SK-N-SH treated with all-trans-retinoic acid at 6 μM for 48 hours (cell line): Measurements from ENCODE around the gene PRKCE.

Experiments used
- ATAC-seq: fragments of 200-7000 bp; cut with Tn5 transposase; 3 replicates; pipeline ENCODE4 v1.9.1; 2020; ENCODE audit warnings: mild to moderate bottlenecking, moderate library complexity
- ARNTL ChIP-seq: fragments of 450-650 bp; formaldehyde crosslinking; IDR thresholded peaks from 2 replicates; pipeline ENCODE4 v1.5.0; 2020; ENCODE audit warnings: low read depth, mild to moderate bottlenecking, moderate library complexity, borderline replicate concordance
- BACH2 ChIP-seq: fragments of 250-450 bp; sonication (Bioruptor Pico); IDR thresholded peaks from 2 replicates; pipeline ENCODE4 v1.9.0; 2021; ENCODE audit warnings: mild to moderate bottlenecking, borderline replicate concordance
- CSDC2 ChIP-seq: fragments of 250-450 bp; sonication (Bioruptor Pico); IDR thresholded peaks from 2 replicates; pipeline ENCODE4 v1.5.0; 2020; ENCODE audit warnings: mild to moderate bottlenecking, moderate library complexity
- ESRRG ChIP-seq: fragments of 250-450 bp; sonication (Bioruptor Pico); IDR thresholded peaks from 2 replicates; pipeline ENCODE4 v1.6.1; 2021; ENCODE audit warnings: mild to moderate bottlenecking
- GLIS3 ChIP-seq: fragments of 250-450 bp; sonication (Bioruptor Pico); IDR thresholded peaks from 2 replicates; pipeline ENCODE4 v1.5.0; 2020; ENCODE audit warnings: mild to moderate bottlenecking, moderate library complexity
- ISL1 ChIP-seq: fragments of 250-450 bp; sonication (Bioruptor Pico); IDR thresholded peaks from 2 replicates; pipeline ENCODE4 v2.1.2; 2022; ENCODE audit warnings: mild to moderate bottlenecking, moderate library complexity
- OSR1 ChIP-seq: fragments of 250-450 bp; sonication (Bioruptor Pico); IDR thresholded peaks from 2 replicates; pipeline ENCODE4 v1.8.0; 2022; ENCODE audit warnings: moderate library complexity, mild to moderate bottlenecking, inconsistent platforms
- PPARA ChIP-seq: fragments of 250-450 bp; sonication (Bioruptor Pico); IDR thresholded peaks from 2 replicates; pipeline ENCODE4 v1.5.0; 2020; ENCODE audit warnings: mild to moderate bottlenecking, borderline replicate concordance
- RARB ChIP-seq: fragments of 250-450 bp; sonication (Bioruptor Pico); IDR thresholded peaks from 2 replicates; pipeline ENCODE4 v1.8.0; 2021; ENCODE audit warnings: mild to moderate bottlenecking, moderate library complexity
- SNAI2 ChIP-seq: fragments of 250-450 bp; sonication (Bioruptor Pico); IDR thresholded peaks from 2 replicates; pipeline ENCODE4 v1.5.0; 2020; ENCODE audit warnings: mild to moderate bottlenecking, moderate library complexity
- TCF4 ChIP-seq: fragments of 250-450 bp; sonication (Bioruptor Pico); IDR thresholded peaks from 2 replicates; pipeline ENCODE4 v1.8.0; 2021; ENCODE audit warnings: mild to moderate bottlenecking, moderate library complexity, borderline replicate concordance
- TOX ChIP-seq: fragments of 250-450 bp; sonication (Bioruptor Pico); IDR thresholded peaks from 2 replicates; pipeline ENCODE4 v1.8.0; 2021; ENCODE audit warnings: mild to moderate bottlenecking, moderate library complexity, borderline replicate concordance
- ZC3H10 ChIP-seq: fragments of 250-450 bp; sonication (Bioruptor Pico); IDR thresholded peaks from 2 replicates; pipeline ENCODE4 v1.5.1; 2021; ENCODE audit warnings: mild to moderate bottlenecking, moderate library complexity
- ZFP3 ChIP-seq: fragments of 250-450 bp; sonication (Bioruptor Pico); IDR thresholded peaks from 2 replicates; pipeline ENCODE4 v1.5.0; 2020; ENCODE audit warnings: mild to moderate bottlenecking, moderate library complexity
- ZFP30 ChIP-seq: fragments of 450-650 bp; formaldehyde crosslinking; IDR thresholded peaks from 2 replicates; pipeline ENCODE4 v1.5.0; 2022; ENCODE audit warnings: mild to moderate bottlenecking, moderate library complexity
- ZNF70 ChIP-seq: fragments of 450-650 bp; formaldehyde crosslinking; IDR thresholded peaks from 2 replicates; pipeline ENCODE4 v1.5.0; 2020; ENCODE audit warnings: mild to moderate bottlenecking, moderate library complexity
- ZNF8 ChIP-seq: fragments of 450-650 bp; formaldehyde crosslinking; IDR thresholded peaks from 2 replicates; pipeline ENCODE4 v1.5.0; 2020; ENCODE audit warnings: mild to moderate bottlenecking, moderate library complexity
- TF ChIP-seq, protein P1 (sequence below): fragments of 250-450 bp; sonication (Bioruptor Pico); IDR thresholded peaks from 2 replicates; pipeline ENCODE4 v1.5.0; 2020; ENCODE audit warnings: mild to moderate bottlenecking, moderate library complexity
- TF ChIP-seq, protein P2 (sequence below): fragments of 250-450 bp; sonication (Bioruptor Pico); IDR thresholded peaks from 2 replicates; pipeline ENCODE4 v1.5.1; 2020; ENCODE audit warnings: low read depth, mild to moderate bottlenecking, moderate library complexity
- TF ChIP-seq, protein P3 (sequence below): fragments of 250-450 bp; sonication (Bioruptor Pico); IDR thresholded peaks from 2 replicates; pipeline ENCODE4 v1.8.0; 2021; ENCODE audit warnings: low read depth, mild to moderate bottlenecking, moderate library complexity, borderline replicate concordance
- TF ChIP-seq, protein P4 (sequence below): fragments of 250-450 bp; sonication (Bioruptor Pico); IDR thresholded peaks from 2 replicates; pipeline ENCODE4 v1.5.1; 2021; ENCODE audit warnings: mild to moderate bottlenecking, moderate library complexity

The PRKCE gene

DNA sequence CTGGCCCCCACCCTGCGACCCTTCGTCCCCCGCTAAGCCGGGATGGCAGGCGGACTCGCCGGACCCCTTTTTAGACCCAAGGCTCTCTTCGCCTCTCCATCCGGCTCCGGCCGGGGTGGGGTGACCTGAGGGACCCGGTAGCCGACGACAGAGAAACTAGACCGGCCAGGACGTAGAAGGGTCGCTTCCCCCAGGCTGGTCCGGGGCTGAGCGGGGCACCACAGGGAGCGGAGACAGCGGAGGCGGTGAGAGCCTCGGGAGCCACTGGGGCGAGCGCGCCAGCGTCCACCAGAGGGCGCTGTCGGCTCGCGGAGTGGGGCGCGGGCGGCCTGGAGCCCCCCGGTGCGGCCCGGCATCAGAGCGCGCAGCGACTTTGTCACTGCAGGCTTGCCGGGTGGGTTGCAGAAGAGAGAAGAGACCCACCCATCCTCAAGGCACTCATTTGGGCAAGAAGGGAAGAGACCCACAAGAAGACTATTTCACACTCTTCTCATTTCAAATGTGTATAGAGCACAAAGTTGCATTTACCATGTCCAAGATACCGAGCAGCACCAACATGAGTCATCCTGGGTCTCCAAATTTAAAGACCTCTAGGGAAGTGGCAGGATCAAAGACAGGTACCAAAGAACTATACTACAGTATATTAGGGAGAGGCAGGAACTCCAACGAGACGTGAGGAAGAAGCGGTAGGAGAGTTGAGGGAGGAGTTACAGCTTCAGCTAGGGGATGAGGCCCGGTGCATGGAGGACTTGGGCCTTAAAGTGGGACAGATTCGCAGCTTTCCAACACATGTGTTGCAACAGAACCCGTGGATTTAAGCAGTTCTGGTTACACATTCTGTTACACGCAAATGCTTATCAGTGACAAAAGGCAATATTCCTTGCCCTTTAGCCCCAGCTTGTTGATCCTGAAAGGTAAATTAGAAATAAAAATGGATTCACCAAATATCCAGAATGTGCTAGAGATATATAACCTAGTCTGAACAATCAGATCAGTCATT, 7.6 kb upstream of the PRKCE start:
- TF ChIP-seq, protein P1, sequence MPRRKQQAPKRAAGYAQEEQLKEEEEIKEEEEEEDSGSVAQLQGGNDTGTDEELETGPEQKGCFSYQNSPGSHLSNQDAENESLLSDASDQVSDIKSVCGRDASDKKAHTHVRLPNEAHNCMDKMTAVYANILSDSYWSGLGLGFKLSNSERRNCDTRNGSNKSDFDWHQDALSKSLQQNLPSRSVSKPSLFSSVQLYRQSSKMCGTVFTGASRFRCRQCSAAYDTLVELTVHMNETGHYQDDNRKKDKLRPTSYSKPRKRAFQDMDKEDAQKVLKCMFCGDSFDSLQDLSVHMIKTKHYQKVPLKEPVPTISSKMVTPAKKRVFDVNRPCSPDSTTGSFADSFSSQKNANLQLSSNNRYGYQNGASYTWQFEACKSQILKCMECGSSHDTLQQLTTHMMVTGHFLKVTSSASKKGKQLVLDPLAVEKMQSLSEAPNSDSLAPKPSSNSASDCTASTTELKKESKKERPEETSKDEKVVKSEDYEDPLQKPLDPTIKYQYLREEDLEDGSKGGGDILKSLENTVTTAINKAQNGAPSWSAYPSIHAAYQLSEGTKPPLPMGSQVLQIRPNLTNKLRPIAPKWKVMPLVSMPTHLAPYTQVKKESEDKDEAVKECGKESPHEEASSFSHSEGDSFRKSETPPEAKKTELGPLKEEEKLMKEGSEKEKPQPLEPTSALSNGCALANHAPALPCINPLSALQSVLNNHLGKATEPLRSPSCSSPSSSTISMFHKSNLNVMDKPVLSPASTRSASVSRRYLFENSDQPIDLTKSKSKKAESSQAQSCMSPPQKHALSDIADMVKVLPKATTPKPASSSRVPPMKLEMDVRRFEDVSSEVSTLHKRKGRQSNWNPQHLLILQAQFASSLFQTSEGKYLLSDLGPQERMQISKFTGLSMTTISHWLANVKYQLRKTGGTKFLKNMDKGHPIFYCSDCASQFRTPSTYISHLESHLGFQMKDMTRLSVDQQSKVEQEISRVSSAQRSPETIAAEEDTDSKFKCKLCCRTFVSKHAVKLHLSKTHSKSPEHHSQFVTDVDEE (CRISPR knock-in tag), result 0 out of 2 replicates have a peak, but pooled peaks have one; percentile 25
- TF ChIP-seq RARB (CRISPR knock-in tag) (no peak), GLIS3 (peak; percentile 33; the same call in 1 of the 2 replicates), ZFP3 (CRISPR knock-in tag) (peak; percentile 42; the same call in 1 of the 2 replicates)
- peak; percentile 100 for ATAC-seq

DNA sequence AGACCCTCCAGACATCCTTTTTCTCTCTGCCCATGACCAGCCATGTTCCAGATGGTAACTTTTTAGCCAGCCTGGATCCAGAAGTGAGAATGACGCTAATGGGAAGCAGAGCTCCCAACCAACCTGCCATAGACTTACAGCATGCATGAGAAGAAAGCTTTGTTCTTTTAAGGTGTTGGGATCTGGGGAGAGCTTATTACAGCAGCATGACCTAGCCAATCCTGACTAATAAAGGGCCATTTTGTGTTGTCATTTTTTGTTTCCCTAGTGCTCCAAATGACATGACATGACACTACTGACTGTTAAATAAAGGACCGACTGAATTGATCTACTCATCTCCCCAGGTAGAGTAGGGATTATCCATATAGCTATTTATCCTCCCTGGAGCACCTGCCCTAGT, 5.2 kb upstream of the PRKCE start:
- ATAC-seq, result no peak
- TF ChIP-seq ZNF8 (CRISPR knock-in tag), result no peak
- TF ChIP-seq, protein P1 (CRISPR knock-in tag), result no peak
- no peak for TF ChIP-seq BACH2 (CRISPR knock-in tag)
- TF ChIP-seq ZNF70 (CRISPR knock-in tag), result no peak
- TF ChIP-seq CSDC2 (CRISPR knock-in tag), result no peak
- TF ChIP-seq ESRRG (CRISPR knock-in tag), result no peak
- no peak for TF ChIP-seq ZC3H10 (CRISPR knock-in tag)
- no peak for TF ChIP-seq RARB (CRISPR knock-in tag)
- no peak for TF ChIP-seq TCF4
- no peak for TF ChIP-seq GLIS3
- TF ChIP-seq, protein P2, sequence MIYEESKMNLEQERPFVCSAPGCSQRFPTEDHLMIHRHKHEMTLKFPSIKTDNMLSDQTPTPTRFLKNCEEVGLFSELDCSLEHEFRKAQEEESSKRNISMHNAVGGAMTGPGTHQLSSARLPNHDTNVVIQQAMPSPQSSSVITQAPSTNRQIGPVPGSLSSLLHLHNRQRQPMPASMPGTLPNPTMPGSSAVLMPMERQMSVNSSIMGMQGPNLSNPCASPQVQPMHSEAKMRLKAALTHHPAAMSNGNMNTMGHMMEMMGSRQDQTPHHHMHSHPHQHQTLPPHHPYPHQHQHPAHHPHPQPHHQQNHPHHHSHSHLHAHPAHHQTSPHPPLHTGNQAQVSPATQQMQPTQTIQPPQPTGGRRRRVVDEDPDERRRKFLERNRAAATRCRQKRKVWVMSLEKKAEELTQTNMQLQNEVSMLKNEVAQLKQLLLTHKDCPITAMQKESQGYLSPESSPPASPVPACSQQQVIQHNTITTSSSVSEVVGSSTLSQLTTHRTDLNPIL (CRISPR knock-in tag), result no peak
- TF ChIP-seq PPARA (CRISPR knock-in tag), result no peak
- no peak for TF ChIP-seq OSR1 (CRISPR knock-in tag)
- no peak for TF ChIP-seq ZFP30 (CRISPR knock-in tag)
- TF ChIP-seq ZFP3 (CRISPR knock-in tag), result no peak
- TF ChIP-seq ISL1 (CRISPR knock-in tag), result no peak
- TF ChIP-seq, protein P3, sequence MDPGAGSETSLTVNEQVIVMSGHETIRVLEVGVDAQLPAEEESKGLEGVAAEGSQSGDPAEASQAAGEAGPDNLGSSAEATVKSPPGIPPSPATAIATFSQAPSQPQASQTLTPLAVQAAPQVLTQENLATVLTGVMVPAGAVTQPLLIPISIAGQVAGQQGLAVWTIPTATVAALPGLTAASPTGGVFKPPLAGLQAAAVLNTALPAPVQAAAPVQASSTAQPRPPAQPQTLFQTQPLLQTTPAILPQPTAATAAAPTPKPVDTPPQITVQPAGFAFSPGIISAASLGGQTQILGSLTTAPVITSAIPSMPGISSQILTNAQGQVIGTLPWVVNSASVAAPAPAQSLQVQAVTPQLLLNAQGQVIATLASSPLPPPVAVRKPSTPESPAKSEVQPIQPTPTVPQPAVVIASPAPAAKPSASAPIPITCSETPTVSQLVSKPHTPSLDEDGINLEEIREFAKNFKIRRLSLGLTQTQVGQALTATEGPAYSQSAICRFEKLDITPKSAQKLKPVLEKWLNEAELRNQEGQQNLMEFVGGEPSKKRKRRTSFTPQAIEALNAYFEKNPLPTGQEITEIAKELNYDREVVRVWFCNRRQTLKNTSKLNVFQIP (CRISPR knock-in tag), result no peak
- no peak for TF ChIP-seq TOX (CRISPR knock-in tag)
- TF ChIP-seq SNAI2, result no peak
- TF ChIP-seq, all 23 proteins: peak for 0

DNA sequence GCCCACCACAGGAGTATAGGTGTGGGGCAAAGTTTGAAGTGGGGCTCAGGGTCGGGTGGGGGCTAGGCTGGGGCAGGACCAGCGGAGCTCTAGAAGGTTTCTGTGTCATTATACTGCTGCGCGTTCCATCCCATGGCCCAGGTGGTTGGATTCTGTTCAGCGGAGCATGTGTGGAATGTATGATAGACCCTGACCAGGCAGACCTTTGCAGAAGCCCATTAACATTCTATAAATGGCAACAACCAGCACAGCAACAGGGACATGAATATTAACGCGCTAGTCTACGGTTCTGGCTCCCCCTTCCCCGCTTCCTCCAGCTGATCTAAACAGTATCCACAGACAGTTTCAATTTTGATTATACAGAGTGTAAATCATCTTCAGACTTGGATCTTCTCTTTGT, 4.1 kb upstream of the PRKCE start:
- no peak for ATAC-seq
- no peak for TF ChIP-seq SNAI2
- TF ChIP-seq, protein P4, sequence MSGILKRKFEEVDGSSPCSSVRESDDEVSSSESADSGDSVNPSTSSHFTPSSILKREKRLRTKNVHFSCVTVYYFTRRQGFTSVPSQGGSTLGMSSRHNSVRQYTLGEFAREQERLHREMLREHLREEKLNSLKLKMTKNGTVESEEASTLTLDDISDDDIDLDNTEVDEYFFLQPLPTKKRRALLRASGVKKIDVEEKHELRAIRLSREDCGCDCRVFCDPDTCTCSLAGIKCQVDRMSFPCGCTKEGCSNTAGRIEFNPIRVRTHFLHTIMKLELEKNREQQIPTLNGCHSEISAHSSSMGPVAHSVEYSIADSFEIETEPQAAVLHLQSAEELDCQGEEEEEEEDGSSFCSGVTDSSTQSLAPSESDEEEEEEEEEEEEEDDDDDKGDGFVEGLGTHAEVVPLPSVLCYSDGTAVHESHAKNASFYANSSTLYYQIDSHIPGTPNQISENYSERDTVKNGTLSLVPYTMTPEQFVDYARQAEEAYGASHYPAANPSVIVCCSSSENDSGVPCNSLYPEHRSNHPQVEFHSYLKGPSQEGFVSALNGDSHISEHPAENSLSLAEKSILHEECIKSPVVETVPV (CRISPR knock-in tag), result no peak
- no peak for TF ChIP-seq ESRRG (CRISPR knock-in tag)
- no peak for TF ChIP-seq TOX (CRISPR knock-in tag)
- no peak for TF ChIP-seq ZFP3 (CRISPR knock-in tag)
- no peak for TF ChIP-seq ZFP30 (CRISPR knock-in tag)
- TF ChIP-seq ARNTL (CRISPR knock-in tag), result no peak
- TF ChIP-seq TCF4, result no peak
- TF ChIP-seq ZNF70 (CRISPR knock-in tag), result no peak
- TF ChIP-seq, protein P3 (CRISPR knock-in tag), result no peak
- no peak for TF ChIP-seq ISL1 (CRISPR knock-in tag)
- TF ChIP-seq PPARA (CRISPR knock-in tag), result no peak
- TF ChIP-seq, protein P2 (CRISPR knock-in tag), result no peak
- no peak for TF ChIP-seq ZNF8 (CRISPR knock-in tag)
- TF ChIP-seq BACH2 (CRISPR knock-in tag), result no peak
- TF ChIP-seq OSR1 (CRISPR knock-in tag), result no peak
- TF ChIP-seq GLIS3, result no peak
- TF ChIP-seq, all 23 proteins: peak for 0
